PFSK-1 (cell line): Measurements from ENCODE around the gene COL6A2.

Source experiments
- FOXP2 ChIP-seq: optimal IDR thresholded peaks from 2 replicates; pipeline ENCODE3; 2011; ENCODE audit warnings: borderline replicate concordance, control low read depth, inconsistent platforms; ENCODE audit not compliant: insufficient read depth; ENCODE audit errors: extremely low read length, extremely low read depth
- POLR2AphosphoS5 ChIP-seq: IDR thresholded peaks from 2 replicates; pipeline ENCODE4 v1.6.1; 2012; ENCODE audit warnings: low read depth, mild to moderate bottlenecking, control low read depth, low read length, moderate library complexity
- REST ChIP-seq, 2 experiments: IDR thresholded peaks; 2 replicates each; pipeline versions ENCODE4 v1.6.1 to v1.8.0; 2011 to 2012; ENCODE audit warnings: low read depth in 2 of 2, low read length in 2 of 2, control low read depth in 1 of 2, inconsistent platforms in 1 of 2, mild to moderate bottlenecking in 1 of 2, moderate library complexity in 1 of 2; ENCODE audit not compliant: insufficient read depth in 1 of 2
- SIN3A ChIP-seq: IDR thresholded peaks from 2 replicates; pipeline ENCODE4 v1.6.1; 2012; ENCODE audit warnings: mild to moderate bottlenecking, low read length, moderate library complexity, borderline replicate concordance; ENCODE audit not compliant: insufficient read depth
- TAF1 ChIP-seq: IDR thresholded peaks from 2 replicates; pipeline ENCODE4 v1.6.1; 2012; ENCODE audit warnings: low read length, control low read depth, borderline replicate concordance; ENCODE audit not compliant: insufficient read depth

Gene COL6A2

GRCh38 chr21:46092026-46092764 lies 5.7 kb upstream of the COL6A2 start:
- TF ChIP-seq POLR2AphosphoS5 (no peak), TAF1 (no peak), REST (IDR thresholded peaks at IDR 0.05; ENCODE audit: insufficient read depth in 1 of 2, low read depth in 2 of 2, low read length in 2 of 2) (no peak), SIN3A (no peak), FOXP2 (no peak)

GRCh38 chr21:46092811-46093667 lies 4.9 kb upstream of the COL6A2 start:
- no peak for TF ChIP-seq SIN3A
- no peak for TF ChIP-seq POLR2AphosphoS5
- no peak for TF ChIP-seq REST (IDR thresholded peaks at IDR 0.05; ENCODE audit: insufficient read depth in 1 of 2, low read depth in 2 of 2, low read length in 2 of 2)
- no peak for TF ChIP-seq FOXP2
- no peak for TF ChIP-seq TAF1

- no peak for TF ChIP-seq SIN3A
- no peak for TF ChIP-seq REST (IDR thresholded peaks at IDR 0.05; ENCODE audit: insufficient read depth in 1 of 2, low read depth in 2 of 2, low read length in 2 of 2)
- TF ChIP-seq FOXP2, result no peak
- no peak for TF ChIP-seq POLR2AphosphoS5
- no peak for TF ChIP-seq TAF1
Observed at GRCh38 chr21:46093668-46094400, 4.1 kb upstream of the COL6A2 start.

- TF ChIP-seq TAF1 (no peak), REST (IDR thresholded peaks at IDR 0.05; ENCODE audit: insufficient read depth in 1 of 2, low read depth in 2 of 2, low read length in 2 of 2) (no peak), POLR2AphosphoS5 (no peak), FOXP2 (no peak), SIN3A (no peak)
Observed at GRCh38 chr21:46094401-46095082, 3.4 kb upstream of the COL6A2 start.
